ENCODE measurements around the gene FAM184B.

The FAM184B gene

DNA sequence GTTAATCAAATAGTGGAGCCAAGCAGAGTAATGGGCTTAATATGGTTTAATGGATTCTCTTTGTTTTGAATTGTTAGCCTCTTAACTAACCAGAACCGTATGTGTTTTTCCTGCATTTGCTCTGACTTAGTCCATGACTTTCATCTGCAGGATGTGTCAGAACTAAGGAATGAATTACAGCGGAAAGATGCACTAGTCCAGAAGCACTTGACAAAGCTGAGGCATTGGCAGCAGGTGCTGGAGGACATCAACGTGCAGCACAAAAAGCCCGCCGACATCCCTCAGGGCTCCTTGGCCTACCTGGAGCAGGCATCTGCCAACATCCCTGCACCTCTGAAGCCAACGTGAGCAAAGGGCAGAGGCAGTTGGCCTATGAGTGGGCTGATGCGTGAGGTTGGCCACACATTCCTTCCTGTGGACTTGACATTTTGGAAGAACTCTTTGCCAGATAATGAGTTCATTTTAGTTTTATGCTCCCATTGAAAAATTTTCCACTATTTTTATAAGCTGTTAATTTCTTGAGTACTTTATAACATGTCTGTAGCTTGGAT is 157.9 kb downstream of the FAM184B start:
- no peak for DNase-seq

DNA sequence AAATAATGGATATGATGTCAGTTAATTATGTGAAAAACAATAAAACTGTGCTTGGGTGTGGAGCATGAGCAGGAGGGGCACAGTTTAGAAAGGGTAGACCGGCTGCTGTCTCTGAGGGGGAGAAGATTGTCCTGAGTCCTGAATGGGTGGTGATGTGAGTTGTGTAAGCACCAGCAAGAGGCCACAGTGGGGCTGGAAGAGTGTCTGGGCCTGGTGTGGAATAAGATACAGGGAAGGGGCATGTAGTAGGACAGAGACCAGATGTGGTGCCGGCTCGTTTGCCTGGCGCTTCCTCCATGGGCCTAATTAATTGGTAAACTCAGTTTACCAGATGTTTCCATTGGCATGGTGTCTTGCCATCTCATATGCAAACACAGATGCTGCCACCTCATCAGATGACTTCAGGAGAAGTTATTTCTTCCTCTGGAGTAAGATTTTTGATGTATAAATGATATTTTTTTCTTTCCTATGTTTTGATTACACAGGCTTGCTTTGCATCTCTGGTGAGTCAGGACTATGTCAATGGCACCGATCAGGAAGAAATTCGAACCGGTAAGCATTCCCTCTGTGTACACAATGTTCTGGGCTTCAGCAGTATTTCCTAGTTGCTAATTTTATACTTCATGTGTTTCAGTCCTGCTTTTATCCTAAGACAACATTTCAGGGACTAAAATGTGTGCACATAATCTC is 161.9 kb downstream of the FAM184B start:
- no peak for DNase-seq

DNA sequence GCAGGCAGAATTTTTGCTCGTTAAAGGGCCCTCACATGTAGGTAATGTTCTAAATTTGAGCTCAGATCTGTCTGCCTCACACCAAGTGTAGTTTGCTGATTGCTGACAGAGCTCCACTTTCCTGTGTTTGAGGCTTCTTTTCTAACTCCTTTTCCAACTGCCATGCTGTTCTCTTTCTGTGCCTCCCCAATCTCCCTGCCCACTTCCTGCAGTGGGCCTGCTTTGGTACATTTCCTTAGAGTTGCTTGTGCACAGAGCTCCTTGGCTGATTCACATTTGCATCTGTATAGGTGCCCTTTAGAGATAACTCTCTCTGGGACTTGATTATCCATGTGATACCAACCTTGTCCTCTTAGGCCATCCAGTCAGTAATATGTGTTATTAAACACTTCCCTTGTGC is 162.5 kb downstream of the FAM184B start:
- no peak for DNase-seq

DNA sequence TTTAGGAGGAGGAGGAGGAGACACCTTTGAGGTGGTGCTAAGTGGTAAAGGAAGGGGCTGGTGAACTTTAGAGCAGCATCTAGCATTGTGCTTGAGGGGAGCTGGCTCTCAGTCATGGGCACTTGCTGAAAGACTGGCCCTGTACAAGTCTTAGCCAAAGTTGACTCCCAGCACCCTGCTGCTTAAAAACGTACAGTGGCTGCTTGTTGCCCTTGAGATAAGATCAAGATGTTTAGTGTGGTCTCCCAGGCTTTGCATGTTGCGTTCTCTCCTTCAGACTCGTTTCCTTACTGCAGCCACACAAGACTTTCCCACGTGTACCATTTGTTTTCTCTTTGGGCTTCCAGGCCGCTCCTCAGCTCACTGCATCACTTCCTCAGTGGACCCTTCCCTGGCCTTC is 165.1 kb downstream of the FAM184B start:
- DNase-seq: no peak

DNA sequence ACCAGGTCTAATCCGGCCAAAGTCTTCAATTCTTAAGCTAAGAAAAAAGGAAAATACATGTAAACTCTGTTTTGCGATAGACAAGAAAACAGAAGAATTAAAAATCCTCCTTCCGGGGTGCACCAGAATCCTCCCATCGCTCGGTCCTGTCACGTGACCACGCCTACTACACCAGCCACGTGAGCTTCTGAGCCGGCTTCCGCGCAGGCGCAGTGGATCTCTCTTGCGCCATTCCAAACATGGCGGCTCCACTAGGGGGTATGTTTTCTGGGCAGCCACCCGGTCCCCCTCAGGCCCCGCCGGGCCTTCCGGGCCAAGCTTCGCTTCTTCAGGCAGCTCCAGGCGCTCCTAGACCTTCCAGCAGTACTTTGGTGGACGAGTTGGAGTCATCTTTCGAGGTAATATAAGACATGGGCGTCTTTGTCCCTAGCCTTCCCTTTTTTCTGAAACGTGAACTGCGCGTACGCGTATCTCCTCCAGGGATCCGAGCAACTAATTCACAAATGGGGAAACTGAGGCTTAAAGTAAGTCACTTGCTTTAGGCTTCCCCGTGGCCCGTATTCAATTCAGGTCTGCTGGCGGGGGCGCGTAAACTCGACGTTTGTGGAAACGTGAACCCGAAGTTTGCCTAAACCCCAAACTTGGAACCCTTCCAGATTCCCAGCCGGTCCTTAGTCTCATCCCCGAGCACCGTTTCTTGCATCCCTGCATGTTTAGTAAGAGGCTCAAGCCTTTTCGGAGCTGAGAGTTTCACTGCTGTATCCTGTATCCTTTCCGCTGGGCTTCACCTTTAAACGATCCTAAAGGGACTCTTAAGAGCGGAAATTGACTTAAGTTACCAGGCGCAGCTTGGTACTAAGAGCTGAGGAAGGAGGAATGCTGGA is 166.8 kb downstream of the FAM184B start, which contains the start of gene MED28:
Gene MED28 (plus strand): TSS at position 226 of the 884 bp plus-strand sequence. CDS start 14 bp downstream, at position 240.
- DNase-seq: peak; percentile 69

DNA sequence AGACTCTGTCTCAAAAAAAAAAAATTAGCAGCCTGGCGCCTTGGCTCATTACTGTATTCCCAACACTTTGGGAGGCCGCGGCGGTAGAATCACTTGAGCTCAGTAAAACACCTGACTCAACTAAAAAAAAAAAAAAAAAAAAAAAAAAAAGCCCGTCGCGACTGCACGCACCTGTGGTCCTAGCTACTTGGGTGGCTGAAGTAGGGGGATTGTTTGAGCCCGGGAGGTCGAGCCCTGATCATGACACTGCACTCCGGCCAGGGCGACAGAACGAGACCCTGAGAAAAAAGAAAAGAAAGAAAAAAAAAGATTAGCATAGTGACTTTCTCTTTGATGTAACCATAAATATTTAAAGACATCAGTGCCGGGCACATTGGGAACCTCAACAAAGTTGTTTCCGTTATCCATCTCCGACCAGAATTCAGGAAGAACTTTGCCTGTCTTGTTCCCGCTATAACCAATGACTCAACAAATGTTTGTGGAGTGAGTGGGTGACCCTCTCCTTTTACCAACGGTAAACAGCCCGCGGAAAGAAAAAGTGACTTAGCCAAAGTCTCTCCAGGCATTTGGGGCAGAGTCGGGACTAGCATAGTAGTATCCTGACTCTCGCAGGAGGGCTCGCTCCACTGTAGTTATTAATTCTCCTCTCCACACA is 167.5 kb downstream of the FAM184B start:
- peak; percentile 15 for DNase-seq

DNA sequence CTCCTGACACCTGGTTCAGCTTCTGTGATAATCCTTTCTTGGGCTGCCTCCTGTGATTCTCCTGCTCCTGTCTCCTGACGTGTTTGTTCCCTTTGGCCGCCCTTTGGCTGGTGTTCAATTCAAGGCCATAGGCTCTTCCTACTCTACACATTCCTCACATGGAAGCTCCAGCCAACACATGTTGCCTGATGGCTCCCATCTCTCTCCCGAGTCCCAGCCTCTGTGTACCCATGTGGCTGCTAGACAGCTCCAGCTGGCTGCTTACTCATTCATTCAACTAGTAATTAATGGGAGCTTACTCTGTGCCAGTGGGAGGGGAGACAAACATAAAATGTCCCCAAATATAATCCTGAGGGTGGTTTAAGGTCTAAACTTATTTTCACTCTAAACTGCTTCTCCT is 176.2 kb downstream of the FAM184B start:
- DNase-seq: no peak

DNA sequence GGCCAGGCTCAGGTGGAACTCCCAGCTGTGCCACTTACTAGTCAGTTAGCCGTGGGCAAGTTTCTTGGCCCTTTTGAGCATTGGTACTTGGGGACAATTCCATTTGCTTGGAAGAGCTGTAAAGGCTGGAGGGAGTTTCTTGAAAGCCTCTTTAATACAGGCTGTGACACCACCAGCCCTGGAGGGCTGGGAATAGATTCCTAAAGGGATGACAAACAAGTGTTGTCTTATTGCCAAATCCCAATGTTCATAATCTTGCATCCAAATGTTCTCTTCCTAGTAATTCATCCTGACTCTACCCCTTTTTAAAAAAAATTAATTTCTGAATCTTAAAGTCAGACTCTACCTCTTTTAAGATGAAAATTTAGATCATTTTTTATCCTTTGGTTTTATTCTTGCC is 181.6 kb downstream of the FAM184B start:
- DNase-seq: no peak

DNA sequence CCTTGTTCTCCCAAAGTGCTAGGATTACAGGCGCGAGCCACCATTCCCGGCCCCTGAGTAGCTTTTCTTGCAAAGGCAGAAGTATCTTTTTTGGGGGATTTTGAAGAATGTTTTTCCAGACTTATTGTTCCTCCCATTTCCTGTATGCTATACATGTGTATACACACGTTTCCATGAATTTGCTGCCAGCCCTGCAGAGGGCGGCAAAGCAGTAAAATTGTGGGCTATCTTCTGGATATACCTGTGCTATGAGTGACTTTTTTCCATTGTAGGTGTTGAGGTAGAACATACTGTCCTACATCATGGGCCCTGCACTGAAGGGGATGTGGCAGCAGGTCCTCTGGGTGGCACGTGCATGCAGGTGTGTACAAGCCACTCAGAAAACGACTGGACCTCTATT is 183.9 kb downstream of the FAM184B start:
- no peak for DNase-seq

DNA sequence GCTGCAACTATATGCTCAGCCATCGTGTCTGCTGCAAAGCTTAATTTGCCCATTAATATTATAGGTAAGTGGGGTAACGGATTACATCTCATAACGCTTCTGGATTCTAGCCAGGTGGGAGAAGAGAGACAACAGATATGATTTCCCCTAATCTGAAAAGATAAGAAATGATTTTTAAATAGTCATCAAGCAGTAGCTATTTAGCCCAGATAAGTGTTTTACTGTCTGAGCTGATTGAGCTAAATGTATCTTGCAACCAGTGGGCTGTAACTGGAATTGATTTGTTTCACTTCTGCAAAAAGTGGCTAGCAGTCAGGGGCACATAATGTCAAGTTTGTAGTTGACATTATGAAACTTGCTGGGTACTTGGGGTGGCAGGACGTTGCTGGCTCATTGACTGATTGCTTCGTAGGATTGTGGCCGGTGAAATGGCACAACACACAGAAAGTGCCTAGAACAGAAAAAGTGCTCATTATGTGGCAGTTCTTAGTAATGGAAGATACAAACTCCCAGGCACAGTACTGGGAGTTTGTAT is 185.9 kb downstream of the FAM184B start:
- DNase-seq: no peak

DNA sequence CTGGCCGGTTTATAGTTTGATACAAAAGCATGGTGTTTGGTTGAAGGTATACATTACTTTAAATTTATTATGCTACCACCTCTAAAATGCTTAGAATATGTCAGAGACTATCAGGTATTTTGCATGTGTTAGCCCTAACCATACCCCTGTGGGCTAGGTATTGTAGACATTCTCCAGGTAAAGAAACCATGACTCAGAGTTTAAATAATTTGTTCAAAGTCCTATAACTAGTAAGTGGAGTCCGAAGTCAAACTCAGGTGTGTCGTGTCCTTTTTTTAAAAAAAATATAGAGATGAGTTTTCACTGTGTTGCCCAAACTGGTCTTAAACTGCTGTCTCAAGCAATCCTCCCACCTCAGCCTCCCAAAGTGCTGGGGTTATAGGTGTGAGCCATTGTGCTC is 192.1 kb downstream of the FAM184B start:
- no peak for DNase-seq

DNA sequence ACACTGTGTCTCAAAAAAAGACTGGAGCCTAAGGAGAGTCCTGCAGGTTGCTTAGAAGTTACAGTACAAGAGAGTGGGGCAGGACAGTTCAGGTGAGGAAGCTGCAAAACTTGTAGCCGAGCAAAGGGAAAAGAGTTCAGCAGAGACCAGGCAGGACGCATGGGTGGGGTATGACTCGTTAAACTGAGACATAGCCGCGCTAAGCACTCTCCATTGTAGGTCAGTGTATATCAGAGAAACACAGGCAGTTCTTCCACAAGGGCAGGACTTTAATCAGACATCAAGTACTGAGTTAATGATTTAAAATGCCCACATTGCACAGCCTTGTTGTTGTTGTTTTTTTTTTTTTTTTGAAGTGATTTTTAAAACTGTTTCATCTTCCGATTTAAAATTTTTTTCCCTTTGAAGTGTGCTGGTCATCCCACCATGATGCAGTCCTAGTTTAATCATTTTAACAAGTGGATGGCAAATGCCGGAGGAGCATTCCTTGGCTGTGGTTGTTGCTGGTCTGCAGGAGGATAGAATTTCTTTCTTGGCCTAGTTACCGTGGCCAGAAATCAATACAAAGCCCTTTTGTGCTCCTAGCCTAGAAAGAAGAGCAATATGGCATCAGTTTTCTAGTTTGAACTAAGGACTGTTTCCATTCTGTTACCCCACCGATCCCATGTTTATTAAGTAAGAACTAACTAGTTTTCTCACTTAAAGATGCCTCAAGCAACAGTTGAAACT is 194.2 kb downstream of the FAM184B start:
- DNase-seq: no peak

DNA sequence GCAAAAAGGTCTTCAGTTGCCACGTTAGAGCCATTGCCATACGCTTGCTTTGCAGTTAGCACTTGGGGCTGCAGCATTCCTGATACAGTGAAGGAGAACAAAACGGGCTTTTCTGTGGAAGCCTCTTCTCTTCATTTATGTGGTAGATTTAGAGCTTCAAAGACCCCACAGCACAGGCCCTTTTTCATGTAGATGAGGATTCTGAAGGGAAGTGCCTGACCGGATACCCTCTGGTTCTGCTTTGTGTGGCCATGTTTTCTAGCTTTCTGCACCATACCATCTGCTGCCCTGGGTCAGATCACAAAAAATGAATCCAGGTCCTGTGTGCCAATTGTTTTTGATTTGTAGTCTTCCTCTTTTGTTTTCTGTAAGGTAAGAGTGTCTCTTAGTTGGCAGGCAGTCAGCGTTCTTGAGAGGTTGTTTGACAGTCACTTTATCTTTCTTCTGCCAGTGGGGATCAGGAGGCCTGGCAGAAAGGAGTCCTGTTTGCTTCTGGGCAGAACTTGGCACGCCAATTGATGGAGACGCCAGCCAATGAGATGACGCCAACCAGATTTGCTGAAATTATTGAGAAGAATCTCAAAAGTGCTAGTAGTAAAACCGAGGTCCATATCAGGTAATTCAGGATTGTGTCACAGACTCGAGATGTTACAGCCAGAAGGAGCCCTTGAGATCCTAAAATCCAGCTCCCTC is 196.8 kb downstream of the FAM184B start:
- DNase-seq: no peak

DNA sequence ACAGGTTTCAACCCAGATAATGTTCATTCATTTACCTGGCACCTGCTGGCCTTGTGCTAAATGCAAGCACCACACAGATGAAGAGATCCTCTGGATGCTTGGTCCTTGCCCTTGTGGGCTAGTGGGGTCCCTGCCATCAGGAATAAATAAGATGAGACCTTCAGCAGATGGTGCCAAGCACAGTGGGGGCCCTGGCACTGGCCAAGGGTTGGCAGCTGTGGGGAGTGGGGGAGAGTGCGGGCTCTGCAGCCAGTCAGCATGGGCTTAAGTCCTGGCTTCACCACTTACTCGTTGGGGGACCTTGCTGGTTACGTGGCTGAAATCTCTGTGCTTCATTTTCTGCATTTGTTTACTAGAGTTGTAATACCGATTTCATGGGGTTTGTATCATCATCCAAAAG is 197.5 kb downstream of the FAM184B start:
- DNase-seq: no peak

DNA sequence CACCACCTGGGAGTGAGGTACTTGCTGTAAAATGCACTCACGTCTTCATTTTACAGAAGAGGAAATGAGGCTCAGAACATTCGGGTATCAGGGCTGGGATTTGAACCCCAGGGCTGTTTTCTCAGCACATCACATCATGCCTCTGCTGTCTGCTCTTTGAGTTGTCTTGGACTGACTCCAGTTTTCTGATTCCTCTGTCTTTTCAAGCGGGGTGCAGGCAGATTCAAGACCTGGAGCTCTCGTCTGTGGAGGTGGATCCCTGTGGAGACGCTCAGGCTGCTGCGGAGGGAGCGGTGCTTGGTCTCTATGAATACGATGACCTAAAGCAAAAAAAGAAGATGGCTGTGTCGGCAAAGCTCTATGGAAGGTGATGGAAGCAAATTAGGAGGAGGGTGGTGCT is 198.1 kb downstream of the FAM184B start:
- no peak for DNase-seq

DNA sequence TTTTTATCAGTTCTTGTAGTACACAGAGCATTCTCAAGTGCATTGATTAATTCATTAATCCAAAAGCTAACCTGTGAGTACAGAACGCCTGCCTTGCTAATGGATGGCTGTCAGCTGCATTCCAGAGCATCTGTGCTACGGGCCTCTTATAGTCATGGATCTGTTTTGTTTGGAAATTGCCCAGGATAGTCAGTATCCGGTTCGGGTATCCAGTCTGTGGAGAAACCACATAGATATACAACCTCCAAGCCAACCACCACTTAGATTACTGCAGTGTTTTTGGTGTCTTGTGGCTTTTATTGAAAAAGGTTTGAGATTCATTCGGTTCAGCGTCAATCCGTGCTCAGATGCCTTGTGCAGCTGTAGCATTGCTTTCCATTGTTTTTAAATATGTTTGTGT is 200.5 kb downstream of the FAM184B start:
- DNase-seq: no peak

All from NCI-H2171 (cell line).